ENCODE results near the gene ZNF407. TPM values are rescaled to one million over a fixed set of nuclear protein-coding genes. Genes with fewer than 3 reads are reported as not detected.

ZNF407 gene
- total RNA-seq, 1 donor from 2014 or later: 8.7 TPM

- no peak for DNase-seq (ENCODE audit: low spot score in 2 of 2)
- TF ChIP-seq, protein P1, sequence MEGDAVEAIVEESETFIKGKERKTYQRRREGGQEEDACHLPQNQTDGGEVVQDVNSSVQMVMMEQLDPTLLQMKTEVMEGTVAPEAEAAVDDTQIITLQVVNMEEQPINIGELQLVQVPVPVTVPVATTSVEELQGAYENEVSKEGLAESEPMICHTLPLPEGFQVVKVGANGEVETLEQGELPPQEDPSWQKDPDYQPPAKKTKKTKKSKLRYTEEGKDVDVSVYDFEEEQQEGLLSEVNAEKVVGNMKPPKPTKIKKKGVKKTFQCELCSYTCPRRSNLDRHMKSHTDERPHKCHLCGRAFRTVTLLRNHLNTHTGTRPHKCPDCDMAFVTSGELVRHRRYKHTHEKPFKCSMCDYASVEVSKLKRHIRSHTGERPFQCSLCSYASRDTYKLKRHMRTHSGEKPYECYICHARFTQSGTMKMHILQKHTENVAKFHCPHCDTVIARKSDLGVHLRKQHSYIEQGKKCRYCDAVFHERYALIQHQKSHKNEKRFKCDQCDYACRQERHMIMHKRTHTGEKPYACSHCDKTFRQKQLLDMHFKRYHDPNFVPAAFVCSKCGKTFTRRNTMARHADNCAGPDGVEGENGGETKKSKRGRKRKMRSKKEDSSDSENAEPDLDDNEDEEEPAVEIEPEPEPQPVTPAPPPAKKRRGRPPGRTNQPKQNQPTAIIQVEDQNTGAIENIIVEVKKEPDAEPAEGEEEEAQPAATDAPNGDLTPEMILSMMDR (IDR thresholded peaks at IDR 0.05): no peak
- intact Hi-C loops (cut with DNase I): no loop called here
- H3K4me1 ChIP-seq: no peaks in the 10 kb centered on the region
- no peak overlapping the region for H3K4me3 ChIP-seq
- H3K27ac ChIP-seq: no peak overlapping the region
- H3K27me3 ChIP-seq: no peaks in the 10 kb centered on the region
- H3K36me3 ChIP-seq: no peaks in the 10 kb centered on the region
- no peaks in the 10 kb centered on the region for H3K9me3 ChIP-seq
These were observed 128.0 kb downstream of the ZNF407 start for GRCh38 chr18:74725690-74726089.

DNA sequence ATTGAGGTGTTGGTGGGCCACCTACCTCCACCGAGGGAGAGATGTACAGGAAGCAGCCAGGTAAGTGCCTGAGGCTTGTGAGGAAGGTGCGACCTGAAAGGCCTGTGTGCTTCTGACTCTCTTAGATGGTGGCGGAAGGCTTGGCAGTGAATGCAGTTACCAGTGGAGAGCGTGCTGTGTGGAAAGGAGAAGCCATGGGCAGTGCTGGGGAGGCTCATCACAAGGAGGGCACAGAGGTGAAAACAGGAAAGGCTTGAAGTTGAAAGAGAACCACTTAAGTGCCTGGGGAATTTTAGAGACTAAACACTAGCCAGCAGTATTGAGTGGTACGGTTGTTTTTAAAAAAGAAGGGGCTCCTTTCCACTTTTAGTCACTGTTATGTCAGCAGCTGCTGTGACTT is 130.9 kb downstream of the ZNF407 start:
- no peak for DNase-seq (ENCODE audit: low spot score in 2 of 2)
- peaks cover 0 to 1% of the 10 kb centered on the region in 2 donors for H3K36me3 ChIP-seq
- no peaks in the 10 kb centered on the region for H3K27me3 ChIP-seq
- H3K4me1 ChIP-seq: no peaks in the 10 kb centered on the region
- TF ChIP-seq, protein P1 (IDR thresholded peaks at IDR 0.05): no peak
- intact Hi-C loops (cut with DNase I): no loop called here
- no peak overlapping the region for H3K27ac ChIP-seq
- no peak overlapping the region for H3K4me3 ChIP-seq
- no peaks in the 10 kb centered on the region for H3K9me3 ChIP-seq

DNA sequence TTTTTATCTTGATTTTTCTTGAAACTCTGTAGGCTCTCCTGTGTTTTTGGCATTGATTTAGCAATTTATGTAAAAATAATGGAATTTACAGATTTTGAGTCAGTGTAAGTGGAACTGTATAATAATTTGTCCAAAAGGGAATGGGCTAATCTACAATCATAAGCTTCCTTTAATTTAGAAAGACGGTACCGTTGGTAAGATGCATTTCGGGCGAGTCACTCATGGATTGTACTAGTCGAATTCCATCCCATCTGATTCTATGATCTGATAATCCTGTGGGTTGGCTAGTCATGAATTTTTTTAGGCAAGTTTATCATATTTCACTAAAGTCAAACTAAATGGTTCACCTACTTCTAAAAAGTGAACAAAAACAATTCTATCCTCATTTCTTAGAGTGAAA is 133.4 kb downstream of the ZNF407 start:
- no peak overlapping the region for H3K27ac ChIP-seq
- intact Hi-C loops (cut with DNase I): no loop called here
- H3K4me3 ChIP-seq: no peak overlapping the region
- H3K36me3 ChIP-seq: peaks cover 0 to 3% of the 10 kb centered on the region in 2 donors
- H3K4me1 ChIP-seq: no peaks in the 10 kb centered on the region
- H3K27me3 ChIP-seq: no peaks in the 10 kb centered on the region
- H3K9me3 ChIP-seq: no peaks in the 10 kb centered on the region
- DNase-seq (ENCODE audit: low spot score in 2 of 2): no peak
- TF ChIP-seq, protein P1 (IDR thresholded peaks at IDR 0.05): no peak

DNA sequence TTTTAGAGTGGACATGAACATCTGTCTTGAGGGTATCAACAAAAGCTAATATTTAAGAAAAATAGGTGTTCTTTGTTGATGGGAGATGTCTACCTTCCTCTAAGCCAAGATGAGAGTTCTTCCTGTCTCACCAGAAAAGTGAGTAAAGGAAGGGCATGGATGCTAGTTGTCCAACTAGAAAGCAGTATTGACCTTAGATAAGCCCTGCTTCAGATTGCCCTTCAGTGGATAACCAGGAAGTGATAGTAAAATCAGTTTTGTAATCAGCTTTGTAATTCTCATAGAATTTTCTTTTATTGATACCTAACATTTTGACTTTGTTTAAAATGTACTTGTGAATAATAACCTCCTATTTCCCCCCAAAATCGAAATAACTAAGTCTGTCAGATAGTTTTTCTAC is 134.7 kb downstream of the ZNF407 start:
- Histone ChIP-seq H3K36me3 (peaks cover 0 to 3% of the 10 kb centered on the region in 2 donors), H3K4me3 (no peak overlapping the region), H3K27ac (no peak overlapping the region), H3K9me3 (no peaks in the 10 kb centered on the region), H3K27me3 (no peaks in the 10 kb centered on the region), H3K4me1 (no peaks in the 10 kb centered on the region)
- TF ChIP-seq, protein P1 (IDR thresholded peaks at IDR 0.05): no peak
- intact Hi-C loops (cut with DNase I): no loop called here
- DNase-seq (ENCODE audit: low spot score in 2 of 2): no peak

- intact Hi-C loops (cut with DNase I): no loop called here
- Histone ChIP-seq H3K4me3 (no peak overlapping the region), H3K4me1 (no peaks in the 10 kb centered on the region), H3K36me3 (peaks cover 0 to 3% of the 10 kb centered on the region in 2 donors), H3K27ac (no peak overlapping the region), H3K27me3 (no peaks in the 10 kb centered on the region), H3K9me3 (no peaks in the 10 kb centered on the region)
- no peak for DNase-seq (ENCODE audit: low spot score in 2 of 2)
- TF ChIP-seq, protein P1 (IDR thresholded peaks at IDR 0.05): no peak
These were observed 135.9 kb downstream of the ZNF407 start for GRCh38 chr18:74733598-74733997.

GRCh38 chr18:74734013-74734444 is 136.4 kb downstream of the ZNF407 start:
- TF ChIP-seq, protein P1 (IDR thresholded peaks at IDR 0.05): no peak
- H3K27me3 ChIP-seq: no peaks in the 10 kb centered on the region
- no peaks in the 10 kb centered on the region for H3K9me3 ChIP-seq
- peaks cover 0 to 3% of the 10 kb centered on the region in 2 donors for H3K36me3 ChIP-seq
- no peaks in the 10 kb centered on the region for H3K4me1 ChIP-seq
- DNase-seq (ENCODE audit: low spot score in 2 of 2): no peak
- no peak overlapping the region for H3K27ac ChIP-seq
- H3K4me3 ChIP-seq: no peak overlapping the region
- intact Hi-C loops (cut with DNase I): no loop called here

Data from ascending aorta (tissue), 2 donors.